GM21825 (cell line): Measurements from ENCODE around the gene RACK1.

Source experiments
- ATAC-seq: cut with Tn5 transposase; IDR thresholded peaks from one replicate; pipeline ENCODE4 v1.9.1; 2021; ENCODE audit warnings: mild to moderate bottlenecking, moderate library complexity; ENCODE audit not compliant: unreplicated experiment

RACK1 gene

DNA sequence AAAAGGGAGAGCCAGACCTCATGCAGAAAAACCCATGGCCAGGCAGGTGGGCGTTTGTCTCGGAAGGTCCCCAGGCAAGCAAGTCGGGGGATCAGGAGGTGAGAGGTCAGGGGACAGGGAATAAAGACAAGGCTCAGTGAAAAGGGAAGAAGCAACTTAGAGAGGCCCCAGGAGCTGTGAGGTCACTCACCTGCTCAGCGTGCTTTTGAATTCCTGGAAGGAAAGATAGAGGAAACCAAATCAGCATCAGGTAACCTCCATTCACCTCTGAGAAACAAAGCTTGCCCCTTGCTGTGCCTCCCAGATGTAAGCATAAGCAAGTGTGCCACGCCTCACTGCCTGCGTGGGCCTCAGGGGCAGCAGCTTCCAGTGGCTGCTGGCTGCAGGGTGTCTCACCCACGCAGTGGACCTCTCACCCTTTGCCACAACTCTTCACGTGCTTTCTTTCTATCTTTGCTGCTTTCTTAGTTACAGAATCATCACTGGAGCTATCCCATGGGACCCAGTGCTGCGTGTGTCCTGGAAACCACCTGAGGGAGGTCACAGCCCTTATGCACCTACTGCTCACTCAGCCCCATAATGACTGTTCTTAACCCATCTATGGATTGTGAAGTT lies 44.7 kb downstream of the RACK1 start:
- ATAC-seq, result peak; percentile 61

DNA sequence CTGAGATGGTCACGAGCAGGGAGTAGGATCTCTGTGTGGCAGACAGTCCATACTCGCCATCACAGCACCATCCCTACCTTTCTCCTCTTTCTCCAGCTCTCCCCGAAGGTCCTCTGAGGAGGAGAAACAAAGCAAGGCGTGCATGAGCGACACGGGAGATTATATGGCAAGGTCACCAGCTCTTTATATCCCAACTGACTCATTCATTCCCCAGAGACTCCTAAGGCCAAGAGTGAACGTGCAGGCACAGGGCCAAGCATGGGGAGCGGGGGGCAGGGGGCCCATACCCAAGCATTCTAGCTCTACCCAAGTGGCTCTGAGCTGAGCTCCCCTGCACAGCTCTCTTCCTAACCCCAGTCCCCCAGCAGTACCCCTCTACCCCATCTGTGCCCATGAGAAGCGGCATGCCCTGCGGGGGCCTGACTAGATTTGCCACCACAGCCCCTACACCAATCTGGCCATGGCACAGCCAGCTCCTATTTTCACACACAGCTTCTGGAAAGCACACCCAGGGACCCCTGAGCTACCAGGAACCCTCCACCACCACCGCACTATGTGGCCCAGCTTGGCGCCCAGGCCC lies 45.5 kb downstream of the RACK1 start:
- no peak for ATAC-seq

DNA sequence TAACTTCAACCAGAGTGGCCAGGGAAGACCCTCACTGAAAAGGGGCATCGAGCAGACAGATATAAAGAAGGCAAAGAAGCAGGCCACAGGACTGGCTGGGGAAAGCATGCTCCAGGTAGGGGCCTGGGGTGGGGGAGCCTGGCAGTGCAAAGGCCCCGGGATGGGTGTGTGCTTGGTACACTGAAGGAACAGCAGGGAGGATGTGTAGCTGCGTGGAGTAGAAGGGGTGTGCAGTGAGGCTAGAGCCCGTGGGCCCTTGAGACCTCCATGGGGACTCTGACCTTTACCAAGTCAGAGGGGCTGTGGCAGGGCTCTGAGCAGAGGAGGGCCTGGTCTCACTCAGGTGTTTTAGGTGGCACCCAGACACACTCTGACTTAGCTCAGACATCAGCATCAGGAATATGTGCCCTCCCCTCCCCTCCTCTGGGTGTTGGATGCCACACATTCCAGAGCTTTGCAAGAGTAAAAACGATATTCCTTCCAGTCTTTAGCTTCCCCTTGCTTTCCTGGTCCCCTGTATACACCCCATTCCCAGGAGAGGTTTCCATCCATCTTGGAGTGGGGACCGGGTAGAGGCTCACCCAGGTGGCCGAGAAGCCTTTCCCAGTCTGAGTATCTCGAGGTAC lies 46.3 kb downstream of the RACK1 start:
- ATAC-seq, result no peak

DNA sequence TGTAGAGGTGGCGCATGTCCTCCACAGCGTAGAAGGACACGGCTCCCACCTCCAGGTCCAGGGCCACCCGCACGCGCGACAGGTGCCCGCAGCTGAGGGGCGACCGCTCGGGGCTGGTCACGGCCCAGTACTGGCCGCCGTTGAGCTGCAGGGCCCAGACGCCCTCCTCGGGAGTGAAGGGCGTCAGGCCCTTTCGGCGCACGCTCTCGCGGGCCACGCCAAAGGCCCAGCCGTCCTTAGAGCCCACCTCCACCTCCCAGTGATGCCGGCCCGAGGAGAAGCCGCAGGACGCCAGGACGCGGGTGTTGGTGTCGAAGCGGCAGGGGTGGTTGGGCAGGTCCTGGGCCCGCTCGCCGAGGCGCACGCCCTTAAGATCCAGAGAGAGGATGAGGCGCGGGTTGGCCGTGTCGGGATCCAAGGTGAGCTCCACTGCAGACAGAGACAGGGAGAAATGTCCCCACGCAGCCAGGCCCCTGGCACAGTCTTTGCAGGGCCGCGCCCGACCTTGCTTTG lies 48.4 kb downstream of the RACK1 start:
- no peak for ATAC-seq

DNA sequence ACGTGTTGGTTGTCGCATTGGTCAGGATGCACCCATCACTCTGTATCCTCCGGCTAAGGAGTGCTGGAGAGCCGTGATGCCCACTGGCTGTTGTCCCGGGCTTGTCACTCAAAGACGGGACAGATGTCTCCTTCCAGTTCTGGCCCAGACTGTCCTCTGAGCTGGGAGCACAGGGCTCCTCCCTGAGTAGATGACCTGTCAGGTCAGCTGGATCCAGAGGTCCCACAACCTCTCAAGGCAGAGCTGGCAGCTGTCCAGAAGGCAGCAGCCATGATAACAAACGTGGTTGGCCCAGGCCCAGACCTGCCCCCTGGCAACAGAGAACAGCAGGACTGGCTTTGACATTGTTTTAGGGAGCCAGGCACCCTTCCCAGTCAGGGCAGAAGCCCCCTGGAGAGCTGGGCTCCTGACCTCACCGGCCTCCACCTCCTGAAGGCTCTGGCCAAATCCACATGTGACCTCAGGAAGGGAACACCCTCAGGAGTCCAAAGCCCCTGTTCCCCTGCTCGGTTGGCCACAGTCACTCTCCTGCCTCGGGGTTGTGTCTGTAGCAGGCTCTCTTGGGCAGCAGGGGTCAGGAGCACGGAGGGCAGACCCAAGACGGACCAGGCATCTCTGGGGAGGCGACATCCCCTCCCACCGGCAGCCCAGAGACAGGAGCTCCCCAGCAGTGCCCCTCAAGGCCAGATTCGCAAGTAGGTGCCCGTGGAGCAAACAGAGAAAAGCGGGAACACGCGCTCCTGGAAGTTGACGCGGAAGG lies 49.0 kb downstream of the RACK1 start:
- no peak for ATAC-seq

DNA sequence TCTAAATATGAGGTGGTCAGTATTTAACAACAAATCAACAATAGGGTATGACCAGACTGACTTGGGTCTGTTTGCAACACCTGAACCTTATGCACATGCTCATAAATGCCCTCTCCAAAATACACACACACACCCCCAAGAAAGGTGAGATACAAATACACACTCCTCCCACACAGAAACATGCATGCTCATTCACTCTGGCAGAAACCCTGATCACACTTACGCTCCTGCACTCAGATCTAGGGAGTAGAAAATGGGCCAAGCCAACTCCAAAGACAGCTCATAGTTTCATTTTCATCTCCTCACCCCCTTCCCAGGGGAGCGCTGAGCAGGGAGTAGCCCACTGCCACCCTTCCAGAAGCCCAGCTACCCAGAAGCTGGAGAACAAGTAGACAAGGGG lies 50.0 kb downstream of the RACK1 start:
- ATAC-seq, result no peak

DNA sequence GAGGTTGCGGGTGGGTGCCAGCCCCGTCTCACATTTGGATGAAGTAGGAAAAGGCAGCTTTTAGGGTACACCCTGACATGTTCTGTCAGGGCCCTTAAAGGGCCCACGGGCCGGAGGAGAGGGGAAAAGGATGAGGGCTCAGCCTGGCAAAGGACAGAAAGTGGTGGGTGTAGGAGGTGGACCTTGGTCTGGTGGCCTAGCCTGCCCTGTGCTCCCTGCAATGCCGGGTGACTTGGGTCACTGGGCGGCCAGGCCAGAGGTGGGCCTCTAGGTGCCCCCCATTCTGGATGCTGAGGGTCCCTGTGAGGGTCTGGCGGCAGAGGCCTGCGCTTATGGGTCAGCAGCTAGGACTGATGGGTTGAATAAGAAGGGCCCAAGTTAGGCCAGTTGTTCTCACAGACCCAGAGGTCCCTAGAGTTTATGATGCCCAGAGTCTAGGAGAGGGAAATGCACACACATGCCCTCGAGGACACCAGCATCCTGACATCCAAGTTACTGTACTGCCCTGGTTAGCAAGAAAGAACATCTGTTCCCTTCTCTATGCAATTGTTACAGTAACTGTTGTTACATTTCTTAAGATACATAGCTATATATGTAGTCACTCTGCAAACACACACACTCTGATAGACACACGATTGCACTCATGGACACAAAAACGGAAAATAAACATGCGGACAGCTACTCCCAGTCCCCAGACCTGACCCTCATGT lies 51.2 kb downstream of the RACK1 start:
- ATAC-seq, result no peak

DNA sequence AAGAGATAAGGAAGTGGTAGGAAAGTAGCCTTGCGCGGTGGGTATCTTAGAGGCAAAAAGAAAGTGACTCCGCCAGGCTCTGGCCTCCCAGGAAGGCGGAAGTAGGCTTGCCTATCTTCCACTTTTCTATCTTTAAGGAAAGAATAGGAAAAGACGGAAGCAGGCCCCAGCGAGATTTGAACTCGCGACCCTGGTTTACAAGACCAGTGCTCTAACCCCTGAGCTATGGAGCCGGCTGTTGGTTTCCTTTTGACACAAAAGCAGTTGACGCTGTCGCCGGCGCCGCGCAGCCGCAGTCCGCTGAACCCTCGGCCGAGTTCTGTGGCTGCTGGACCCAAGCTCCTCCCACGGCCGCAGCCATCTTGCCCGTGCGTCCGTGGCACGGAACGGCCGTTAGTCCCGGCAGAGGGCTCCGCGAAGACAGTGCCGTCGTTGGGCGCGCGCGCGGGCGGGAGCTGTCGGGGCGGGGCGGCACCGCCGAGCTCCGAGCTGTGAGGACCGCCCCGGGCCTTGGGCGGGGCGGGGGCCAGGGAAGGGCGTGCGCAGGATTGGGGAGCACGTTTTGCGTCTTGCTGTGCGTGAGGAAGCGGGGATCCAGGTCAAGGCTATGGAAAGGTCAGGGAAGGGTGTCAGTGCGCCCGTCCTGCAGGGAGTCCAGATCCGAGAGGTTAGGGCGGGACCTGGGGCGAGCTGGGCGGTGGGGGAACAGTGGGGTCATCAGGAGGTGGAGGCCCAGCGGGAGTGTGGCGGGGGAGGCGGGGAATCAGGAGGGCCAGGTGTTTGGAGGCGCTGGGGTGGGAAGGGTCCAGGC lies 52.0 kb downstream of the RACK1 start:
- peak; percentile 50 for ATAC-seq

DNA sequence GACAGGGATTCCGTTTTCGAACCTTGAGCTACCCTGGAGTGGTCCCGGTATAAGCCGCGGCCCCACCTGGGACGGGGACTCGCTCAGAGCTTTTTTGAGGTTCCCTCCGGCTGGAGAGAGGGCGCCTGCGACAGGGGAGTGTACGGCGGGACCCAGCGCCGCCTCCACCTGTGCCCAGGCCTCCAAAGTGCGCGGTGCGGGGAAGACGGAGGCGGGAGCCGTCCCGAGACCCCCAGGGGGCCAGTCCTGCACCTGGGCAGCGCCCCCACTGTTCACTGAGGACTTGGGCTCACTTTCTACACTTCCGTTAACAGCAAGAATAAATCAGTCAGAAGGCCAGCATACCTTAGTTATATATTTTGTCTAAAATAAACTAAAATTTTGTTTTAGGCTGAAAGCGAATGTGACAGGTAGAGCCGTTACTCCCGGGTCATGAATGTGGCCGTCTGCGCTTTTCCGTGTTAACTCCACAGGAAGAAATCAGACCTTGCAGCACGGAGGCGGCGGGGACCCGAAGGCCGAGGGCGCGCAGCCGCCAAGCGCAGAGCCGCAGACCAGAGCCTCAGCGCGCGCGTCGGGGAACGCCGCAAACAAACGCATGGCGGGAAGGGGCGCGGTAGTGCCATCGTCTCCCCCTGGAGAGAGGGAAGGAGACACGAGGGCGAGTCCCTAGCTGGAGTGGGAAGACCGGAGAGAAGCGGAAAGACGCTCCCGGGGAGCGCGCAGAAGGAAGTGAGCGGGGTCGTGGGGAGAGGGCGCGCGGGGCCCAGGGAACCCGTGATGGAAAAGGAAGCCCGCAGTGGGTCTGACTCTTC lies 52.8 kb downstream of the RACK1 start:
- peak; percentile 4 for ATAC-seq

DNA sequence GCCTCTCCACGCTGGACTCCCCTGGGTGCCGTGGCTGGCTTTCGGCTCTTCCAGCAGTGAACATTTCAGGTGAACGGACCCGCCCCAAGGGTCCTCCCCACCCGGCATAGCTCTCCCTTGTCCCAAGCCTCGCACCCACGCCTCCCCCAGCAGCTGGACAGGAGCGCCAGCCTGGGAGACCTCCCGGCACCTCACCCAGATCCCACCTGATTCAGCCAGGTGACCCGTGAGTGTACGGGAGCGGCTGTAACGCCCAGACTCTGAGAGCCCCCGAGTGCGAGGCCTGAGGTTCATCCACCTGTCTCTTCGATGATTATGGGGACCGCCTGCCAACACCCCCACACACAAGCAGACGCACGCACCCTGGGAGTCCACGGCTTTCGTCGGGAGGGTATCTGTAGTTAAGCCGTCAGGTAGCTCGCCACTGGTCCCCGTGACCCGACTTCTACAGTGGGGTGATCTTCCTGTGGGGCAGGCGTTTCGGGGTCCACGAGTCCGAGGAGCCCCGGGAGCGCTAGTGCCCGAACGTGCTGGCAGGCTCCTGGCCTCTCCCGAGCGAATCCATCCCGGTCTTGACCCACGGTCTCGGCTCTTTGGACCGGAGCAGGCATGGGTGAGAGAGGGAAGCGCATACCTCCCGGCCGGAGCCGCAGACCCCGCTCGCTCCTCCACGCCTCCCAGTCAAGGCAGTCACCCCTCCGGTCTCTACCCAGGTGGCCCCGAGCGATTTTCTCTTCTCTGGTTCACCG lies 53.6 kb downstream of the RACK1 start:
- ATAC-seq, result no peak

DNA sequence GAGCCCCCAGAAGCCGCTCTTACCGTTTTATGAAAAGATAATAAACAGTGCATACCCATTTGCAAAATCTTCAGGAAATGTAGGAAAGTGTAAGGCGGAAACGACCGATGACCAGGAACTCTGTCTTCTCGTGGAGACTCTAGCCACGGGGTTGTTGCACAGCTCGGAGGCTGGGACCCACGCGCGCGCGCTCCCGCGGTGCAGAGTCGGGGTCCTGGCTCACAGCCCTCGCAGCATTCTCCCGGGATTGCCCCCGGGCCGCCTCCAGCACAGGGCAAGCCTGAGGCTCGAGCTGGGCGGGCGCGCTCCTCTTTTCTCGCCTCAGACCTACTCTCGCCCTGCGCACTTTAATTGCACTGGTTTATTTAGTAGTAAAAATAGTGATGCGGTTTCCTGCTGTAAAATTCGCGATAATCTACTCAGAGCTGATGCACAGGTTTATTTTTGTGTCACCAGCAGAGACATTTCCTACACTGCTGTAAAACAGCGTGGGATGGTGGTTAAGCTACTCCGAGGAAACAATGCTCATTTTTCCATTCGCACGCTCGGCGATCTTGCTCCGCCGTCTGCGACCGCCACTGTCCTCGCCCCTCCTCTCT lies 54.2 kb downstream of the RACK1 start:
- no peak for ATAC-seq

DNA sequence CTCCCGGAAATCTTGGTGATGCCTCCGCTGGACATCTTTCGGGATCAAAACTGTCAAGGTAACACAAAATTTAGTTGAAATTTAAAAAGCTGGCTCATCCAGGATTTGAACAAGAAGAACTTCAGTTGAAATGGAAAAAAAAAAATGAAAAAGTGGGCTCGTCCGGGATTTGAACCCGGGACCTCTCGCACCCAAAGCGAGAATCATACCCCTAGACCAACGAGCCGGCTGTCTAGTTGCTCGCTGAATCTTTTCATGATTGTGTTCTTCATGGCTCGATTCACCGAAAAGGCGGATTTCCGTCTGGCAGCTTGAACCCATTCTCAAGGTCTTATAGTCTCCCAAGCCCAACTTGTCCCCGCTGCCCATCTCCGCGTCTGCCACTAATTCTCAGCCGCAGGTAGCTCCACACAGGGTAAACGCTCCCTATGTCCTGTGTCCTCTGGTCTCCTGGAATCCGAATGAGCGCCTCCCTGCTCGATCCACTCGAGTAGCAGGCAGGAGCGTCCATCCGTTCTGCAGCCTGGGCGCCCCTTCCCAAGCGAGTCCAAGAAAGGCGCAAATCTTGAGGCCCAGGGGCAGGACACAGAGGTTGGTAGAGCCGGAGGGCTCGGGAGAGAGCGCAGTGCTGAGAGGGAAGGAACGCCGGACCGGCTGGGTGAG lies 54.9 kb downstream of the RACK1 start:
- no peak for ATAC-seq

DNA sequence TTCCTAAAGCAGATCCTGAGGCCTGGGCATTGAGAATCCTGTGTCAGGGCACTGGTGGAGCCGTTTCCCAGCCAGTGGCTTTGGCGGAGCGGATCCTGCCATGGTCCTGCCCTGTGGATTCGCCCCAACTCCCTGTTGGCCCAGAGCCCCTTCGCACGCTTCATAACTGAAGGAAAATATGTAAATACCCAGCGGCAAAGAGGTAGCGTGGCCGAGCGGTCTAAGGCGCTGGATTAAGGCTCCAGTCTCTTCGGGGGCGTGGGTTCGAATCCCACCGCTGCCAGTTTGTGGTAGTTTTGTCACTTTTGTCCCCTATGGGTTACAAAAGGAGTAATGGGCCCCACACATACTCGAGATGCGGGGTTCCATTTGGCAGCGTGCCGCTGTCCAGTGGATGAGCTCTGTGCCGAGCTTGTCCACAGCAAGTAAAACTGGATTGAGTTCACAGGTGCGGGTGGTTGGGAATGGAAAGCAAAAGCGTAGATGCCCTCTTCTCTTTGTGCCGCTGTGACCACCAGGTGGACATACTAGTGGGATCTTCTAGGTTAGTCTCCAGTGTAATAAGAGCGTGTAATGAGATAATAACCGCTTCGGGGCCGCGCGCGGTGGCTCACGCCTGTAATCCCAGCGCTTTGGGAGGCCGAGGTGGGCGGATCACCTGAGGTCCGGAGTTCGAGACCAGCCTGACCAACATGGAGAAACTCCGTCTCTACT lies 56.0 kb downstream of the RACK1 start:
- no peak for ATAC-seq

DNA sequence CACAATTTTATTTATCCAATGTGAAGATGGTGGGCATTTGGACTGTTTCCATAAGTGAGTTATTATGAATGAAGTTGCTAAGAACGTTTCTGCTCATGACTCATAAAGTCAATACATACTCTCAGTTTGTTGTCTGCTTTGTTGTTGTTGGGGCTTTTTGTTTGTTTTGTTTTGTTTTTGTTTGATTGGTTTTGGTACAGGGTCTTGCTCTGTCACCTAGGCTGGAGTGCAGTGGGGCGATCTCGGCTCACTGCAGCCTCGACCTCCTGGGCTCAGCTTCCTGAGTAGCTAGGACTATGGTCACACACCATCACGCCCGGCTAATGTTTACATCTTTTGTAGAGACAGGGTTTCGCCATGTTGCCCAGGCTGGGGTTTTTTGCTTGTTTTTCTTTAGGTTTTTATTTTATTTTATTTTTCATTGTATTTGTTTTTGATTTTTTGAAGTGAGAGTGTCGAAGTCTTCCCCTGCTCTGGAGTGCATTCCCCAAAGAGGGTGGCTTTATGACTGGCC lies 56.7 kb downstream of the RACK1 start:
- ATAC-seq, result no peak
